AG10803 (cell line): Measurements from ENCODE around the gene PRKCZ.

Experiments
- DNase-seq: peaks from one replicate; pipeline ENCODE4 v3.0.0; 2010; ENCODE audit warnings: low read depth
- H3K4me3 ChIP-seq: 2 replicates; pipeline ENCODE4 v1.5.1; 2011; ENCODE audit warnings: mild to moderate bottlenecking, low read length, control low read depth
- CTCF ChIP-seq: conservative IDR thresholded peaks from 2 replicates; pipeline ENCODE4 v1.5.1; 2011; ENCODE audit warnings: mild to moderate bottlenecking, low read length, control low read depth, inconsistent platforms

The PRKCZ gene

DNA sequence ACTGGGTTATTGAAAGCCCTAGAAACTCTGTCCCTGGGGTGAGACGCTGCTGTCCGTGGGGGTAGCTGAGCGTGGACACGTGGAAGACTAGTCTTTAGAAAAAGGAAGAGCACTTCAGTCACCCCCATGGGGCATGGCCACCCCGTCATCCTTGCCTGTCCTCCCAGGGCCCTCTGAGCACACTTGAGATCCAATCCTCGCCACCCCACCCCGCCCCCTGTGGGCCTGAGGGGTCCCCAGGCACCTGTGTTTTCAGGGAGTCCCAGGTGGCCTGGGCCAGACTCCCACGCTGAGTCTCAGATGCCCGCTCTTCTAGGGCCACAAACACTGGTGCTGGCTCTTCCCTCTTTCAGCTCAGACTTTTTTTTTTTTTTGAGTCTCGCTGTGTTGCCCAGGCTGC lies 2.5 kb downstream of the PRKCZ start:
- no peak overlapping the region for H3K4me3 ChIP-seq
- DNase-seq, result no peak
- no peak for TF ChIP-seq CTCF

GRCh38 chr1:2053217-2053616 lies 3.0 kb downstream of the PRKCZ start:
- TF ChIP-seq CTCF, result no peak
- H3K4me3 ChIP-seq, result no peak overlapping the region
- DNase-seq, result no peak

GRCh38 chr1:2053784-2054376 lies 3.7 kb downstream of the PRKCZ start:
- no peak for TF ChIP-seq CTCF
- no peak for DNase-seq
- H3K4me3 ChIP-seq, result no peak overlapping the region

GRCh38 chr1:2054560-2054959 lies 4.3 kb downstream of the PRKCZ start:
- TF ChIP-seq CTCF, result no peak
- no peak overlapping the region for H3K4me3 ChIP-seq
- DNase-seq, result no peak

- H3K4me3 ChIP-seq, result no peak overlapping the region
- TF ChIP-seq CTCF, result no peak
- DNase-seq, result no peak
Measured at GRCh38 chr1:2055911-2056575, 5.8 kb downstream of the PRKCZ start.

DNA sequence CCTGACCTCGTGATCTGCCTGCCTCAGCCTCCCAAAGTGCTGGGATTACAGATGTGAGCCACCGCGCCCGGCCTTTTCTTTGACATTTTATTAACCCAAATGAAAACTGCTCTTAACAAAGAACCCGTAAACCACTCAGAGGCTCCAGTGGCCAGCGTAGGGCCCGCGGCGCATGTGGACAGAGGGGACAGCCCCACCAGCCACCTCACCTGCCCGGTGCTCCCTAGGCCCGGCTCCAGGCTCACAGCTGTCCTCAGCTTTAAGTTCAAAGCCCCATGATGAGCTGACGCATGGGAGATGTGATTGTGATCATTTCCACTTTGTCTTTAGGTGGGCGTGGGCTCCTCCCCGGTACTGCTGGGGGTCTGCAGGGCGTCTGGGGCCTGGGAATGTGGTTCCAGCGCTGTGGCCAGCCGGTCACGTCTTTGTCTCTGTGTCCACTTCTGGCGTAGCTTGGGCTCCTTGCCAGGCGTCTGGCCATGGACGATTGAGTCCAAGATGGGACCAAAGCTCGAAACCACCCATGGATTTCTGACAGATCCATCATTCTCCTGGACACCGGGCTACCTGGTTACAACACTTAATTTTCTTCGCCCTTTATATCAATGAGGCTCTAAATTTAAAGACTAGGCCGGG lies 6.9 kb downstream of the PRKCZ start:
- no peak for DNase-seq
- no peak for TF ChIP-seq CTCF

More for the DNA sequence above, 6.9 kb downstream of the PRKCZ start:
- H3K4me3 ChIP-seq, result no peak overlapping the region
